Body of pancreas (tissue), 4 donors: ENCODE measurements around the gene KRT32. TPM values are rescaled to one million over a fixed set of nuclear protein-coding genes. Genes with fewer than 3 reads are reported as not detected.

Experiments
- ATAC-seq: fragments of 150-250 bp; one replicate; pipeline ENCODE4 v1.9.1; 2016
- DNase-seq, 4 donors: peaks; one replicate each; pipeline ENCODE4 v3.0.0-alpha.2; 2019
- H3K27ac ChIP-seq, 4 donors: fragments of 200-600 bp; sonication (generic); 1 replicate in 3 of 4; 2 replicates in 1 of 4; pipeline versions ENCODE4 v1.5.1 to v1.6.1; 2016 to 2019; ENCODE audit warnings: mild to moderate bottlenecking in 1 of 4, mixed read lengths in 1 of 4, moderate library complexity in 1 of 4
- H3K27me3 ChIP-seq, 2 donors: fragments of 200-600 bp; sonication (generic); one replicate each; pipeline ENCODE4 v1.6.0; 2016; ENCODE audit warnings: mild to moderate bottlenecking in 1 of 2
- H3K36me3 ChIP-seq, 2 donors: fragments of 200-600 bp; sonication (generic); replicated peaks in 1 of 2; 2 replicates each; pipeline ENCODE4 v1.5.1; 2016; ENCODE audit warnings: low read depth in 2 of 2; ENCODE audit not compliant: insufficient read depth in 1 of 2
- H3K4me1 ChIP-seq: fragments of 200-600 bp; sonication (generic); one replicate; pipeline ENCODE4 v1.6.0; 2016
- H3K4me3 ChIP-seq, 2 donors: fragments of 200-600 bp; sonication (generic); 1 replicate in 1 of 2; 2 replicates in 1 of 2; pipeline ENCODE4 v1.5.1; 2016 to 2019
- H3K9me3 ChIP-seq, 3 donors: fragments of 200-600 bp; sonication (generic); 1 replicate in 2 of 3; 2 replicates in 1 of 3; pipeline ENCODE4 v1.5.1; 2016
- CTCF ChIP-seq, 7 experiments: fragments of 450-650 bp in 4 of 7; fragments of 200-600 bp in 3 of 7; sonication (generic) in 3 of 7; IDR thresholded peaks; one replicate each; pipeline ENCODE4 v1.5.1; 2016 to 2019; ENCODE audit warnings: antibody characterized with exemption in 7 of 7
- POLR2A ChIP-seq, 3 donors: fragments of 450-650 bp; IDR thresholded peaks; one replicate each; pipeline ENCODE4 v1.6.1; 2016; ENCODE audit warnings: antibody characterized with exemption in 3 of 3, mild to moderate bottlenecking in 2 of 3
- WGBS, 2 donors: methylation state at CpG; one replicate each; pipeline ENCODE4 v1.1.5; 2017; 5-methylcytosine and 5-hydroxymethylcytosine counted together
- intact Hi-C: fragments of 100-400 bp; cut with DNase I; formaldehyde crosslinking; loops from one replicate; pipeline ENCODE4 v1.15.1; 2023
- total RNA-seq, 2 donors: library from RNA; depleted of rRNA; stranded (reverse); fragments of >200 nt; gene quantifications; one replicate each; pipeline ENCODE4 v1.1.0, GENCODE V29; 2016

KRT32 gene
- total RNA-seq, 2 donors from 2014 or later = not detected

GRCh38 chr17:41453066-41453465, 14.1 kb downstream of the KRT32 start:
- Histone ChIP-seq H3K4me1 (no peaks in the 10 kb centered on the region), H3K9me3 (no peaks in the 10 kb centered on the region), H3K36me3 (no peaks in the 10 kb centered on the region), H3K27me3 (no peaks in the 10 kb centered on the region), H3K4me3 (no peak overlapping the region), H3K27ac (no peak overlapping the region)
- WGBS, 2 donors = 61 to 72% methylated on average over 3 of the region's 3 CpGs
- TF ChIP-seq POLR2A (IDR thresholded peaks at IDR 0.05) (no peak), CTCF (IDR thresholded peaks at IDR 0.05) (no peak)
- intact Hi-C loops = no loop called here
- DNase-seq = no peak
- ATAC-seq = no peak

DNA sequence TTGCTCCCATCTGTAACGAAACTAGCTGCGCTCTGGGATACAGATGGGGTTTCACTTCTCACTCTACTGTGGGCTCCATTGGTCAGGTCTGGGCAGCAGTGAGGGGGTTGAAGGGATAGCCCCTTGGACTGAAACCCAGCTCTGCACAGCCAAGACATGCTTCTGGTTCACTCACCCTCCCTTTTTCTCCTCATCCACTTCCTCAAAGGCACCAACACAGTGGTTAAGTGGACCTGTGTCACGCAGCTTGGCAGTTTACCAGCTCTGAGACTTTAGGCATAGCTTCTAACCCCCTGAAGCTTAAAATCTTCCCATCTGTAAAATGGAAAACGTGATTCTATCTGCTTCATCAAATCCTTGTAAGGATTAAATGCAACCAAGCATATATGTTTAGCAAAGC, 14.9 kb downstream of the KRT32 start:
- DNase-seq (no peak), ATAC-seq (no peak)
- H3K27me3 ChIP-seq = no peaks in the 10 kb centered on the region
- H3K9me3 ChIP-seq = no peaks in the 10 kb centered on the region
- no peak for TF ChIP-seq CTCF (IDR thresholded peaks at IDR 0.05)
- no peak for TF ChIP-seq POLR2A (IDR thresholded peaks at IDR 0.05)
- no peaks in the 10 kb centered on the region for H3K36me3 ChIP-seq
- intact Hi-C loops = no loop called here
- no peak overlapping the region for H3K27ac ChIP-seq
- no peaks in the 10 kb centered on the region for H3K4me1 ChIP-seq
- WGBS, 2 donors = 42 to 52% methylated on average over 4 of the region's 4 CpGs
- H3K4me3 ChIP-seq = no peak overlapping the region

DNA sequence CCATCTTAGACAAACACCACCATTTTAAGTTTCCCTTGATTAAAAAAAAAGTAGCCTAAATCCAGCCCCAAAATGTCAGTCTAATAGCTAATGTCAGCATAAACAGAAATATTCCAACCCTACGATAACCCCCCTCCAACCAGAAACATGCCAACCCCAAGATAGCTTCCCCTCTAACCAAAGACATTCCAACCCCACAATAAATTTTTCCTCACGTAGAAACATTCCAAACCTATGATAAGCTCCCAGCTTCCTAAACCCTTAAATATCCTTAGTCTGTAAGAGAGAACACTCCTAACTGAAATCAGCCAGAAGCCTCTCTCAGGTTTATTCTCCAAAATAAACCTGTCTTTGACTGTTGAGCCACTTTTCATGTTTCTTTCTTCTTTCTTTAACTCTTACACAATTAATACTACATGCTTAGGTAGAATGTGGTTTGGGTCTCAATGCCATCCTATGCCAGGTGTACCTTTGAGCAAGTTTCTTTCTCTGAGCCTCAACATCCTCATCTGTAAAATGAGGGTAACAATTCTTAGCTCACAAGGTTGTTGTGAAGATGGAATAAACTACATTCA, 15.9 kb downstream of the KRT32 start:
- Histone ChIP-seq H3K27me3 (no peaks in the 10 kb centered on the region), H3K27ac (no peak overlapping the region), H3K4me3 (no peak overlapping the region), H3K4me1 (no peaks in the 10 kb centered on the region), H3K36me3 (no peaks in the 10 kb centered on the region), H3K9me3 (no peaks in the 10 kb centered on the region)
- no peak for TF ChIP-seq CTCF (IDR thresholded peaks at IDR 0.05)
- no peak for TF ChIP-seq POLR2A (IDR thresholded peaks at IDR 0.05)
- DNase-seq (no peak), ATAC-seq (no peak)
- WGBS, 2 donors = 65 to 69% methylated on average over 2 of the region's 2 CpGs
- intact Hi-C loops = no loop called here

DNA sequence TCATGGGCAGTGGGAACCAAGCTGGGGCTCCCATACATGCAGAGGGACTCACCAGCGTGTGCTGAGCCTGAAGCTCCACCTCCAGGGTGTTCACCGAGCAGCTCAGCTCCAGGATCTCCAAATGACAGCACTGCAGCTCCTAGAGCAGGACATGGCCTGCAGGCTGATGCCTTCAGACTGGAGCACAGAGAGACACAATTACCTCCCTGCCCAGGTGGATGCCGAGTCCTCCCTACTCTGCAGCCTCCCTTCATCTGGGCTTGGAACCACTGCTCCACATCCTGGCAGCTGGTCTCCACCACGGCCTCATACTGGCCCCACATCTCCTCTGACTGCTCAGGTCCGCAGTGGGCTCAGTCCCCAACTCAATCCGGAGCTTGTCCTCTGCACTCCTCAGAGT, 18.2 kb downstream of the KRT32 start:
- no peak overlapping the region for H3K27ac ChIP-seq
- H3K36me3 ChIP-seq = no peaks in the 10 kb centered on the region
- DNase-seq (no peak), ATAC-seq (no peak)
- no peaks in the 10 kb centered on the region for H3K9me3 ChIP-seq
- H3K27me3 ChIP-seq = no peaks in the 10 kb centered on the region
- 34 to 66% methylated on average over 3 to 6 of the region's 6 CpGs for WGBS, 2 donors
- TF ChIP-seq POLR2A (IDR thresholded peaks at IDR 0.05) (no peak), CTCF (IDR thresholded peaks at IDR 0.05) (no peak)
- no peaks in the 10 kb centered on the region for H3K4me1 ChIP-seq
- H3K4me3 ChIP-seq = no peak overlapping the region
- intact Hi-C loops = no loop called here

DNA sequence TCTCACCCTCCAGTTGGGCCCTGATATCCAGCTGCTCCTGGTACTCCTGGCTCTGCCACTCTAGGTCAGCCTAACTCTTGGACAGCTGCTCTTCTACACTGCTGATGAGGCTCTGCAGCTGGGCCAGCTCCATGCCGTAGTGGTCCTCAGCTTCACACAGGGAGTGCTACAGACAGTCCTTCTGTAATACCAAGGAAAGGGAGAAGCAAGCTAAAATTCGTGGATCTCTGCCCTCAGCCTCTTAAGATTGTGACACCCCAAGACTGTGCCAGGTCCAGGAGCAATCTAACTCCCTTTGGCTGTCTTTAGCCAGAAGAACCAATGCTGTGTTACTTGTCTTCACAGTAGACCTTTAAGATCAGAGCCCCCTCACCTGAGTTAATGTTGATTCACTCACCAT, 18.7 kb downstream of the KRT32 start:
- Histone ChIP-seq H3K27ac (no peak overlapping the region), H3K36me3 (no peaks in the 10 kb centered on the region), H3K27me3 (no peaks in the 10 kb centered on the region), H3K4me1 (no peaks in the 10 kb centered on the region), H3K4me3 (no peak overlapping the region), H3K9me3 (no peaks in the 10 kb centered on the region)
- 52 to 67% methylated on average over 1 to 2 of the region's 2 CpGs for WGBS, 2 donors
- intact Hi-C loops = no loop called here
- TF ChIP-seq POLR2A (IDR thresholded peaks at IDR 0.05) = no peak
- TF ChIP-seq CTCF (IDR thresholded peaks at IDR 0.05) = no peak
- ATAC-seq = no peak
- no peak for DNase-seq
